NT2/D1 (cell line): ENCODE results near the gene HMGCS1.

Experiments
- SUZ12 ChIP-seq: IDR thresholded peaks from 2 replicates; pipeline ENCODE4 v1.6.1; 2011; ENCODE audit not compliant: insufficient read length, insufficient read depth; ENCODE audit errors: extremely low read depth
- YY1 ChIP-seq: IDR thresholded peaks from 2 replicates; pipeline ENCODE4 v1.6.1; 2011; ENCODE audit not compliant: insufficient read length, insufficient read depth
- ZNF274 ChIP-seq: IDR thresholded peaks from 2 replicates; pipeline ENCODE4 v1.6.1; 2011; ENCODE audit warnings: mild to moderate bottlenecking, low read depth, low read length

- no peak for TF ChIP-seq YY1
- TF ChIP-seq ZNF274: no peak
- no peak for TF ChIP-seq SUZ12
Measured at GRCh38 chr5:43290726-43291125, 22.5 kb downstream of the HMGCS1 start.
